WTC11 (cell line): ENCODE data around the gene EPB41. TPM values are rescaled to one million over a fixed set of nuclear protein-coding genes. Genes with fewer than 3 reads are reported as not detected.

Experiments
- ATAC-seq: fragments of 200-7000 bp; cut with Tn5 transposase; 2 replicates; pipeline ENCODE4 v1.10.0; 2021; ENCODE audit warnings: mild to moderate bottlenecking, moderate library complexity
- CTCF ChIA-PET: fragments of 300-600 bp; sonication (Branson Sonifier 250); formaldehyde crosslinking; loops from one replicate; lab custom pipeline; 2021; ENCODE audit warnings: antibody characterized with exemption; lab: Charles Lee
- POLR2A ChIA-PET: fragments of 350-600 bp; sonication (Branson Sonifier 250); formaldehyde crosslinking; loops from one replicate; lab custom pipeline; 2021; ENCODE audit warnings: antibody characterized with exemption; lab: Charles Lee
- DNase-seq: peaks from one replicate; pipeline ENCODE4 v3.0.0; 2021; ENCODE audit warnings: low spot score
- H3K27ac Mint-ChIP-seq: 2 replicates; pipeline ENCODE4 v1.8.0; 2021; ENCODE audit warnings: mixed read lengths
- H3K27me3 Mint-ChIP-seq: 2 replicates; pipeline ENCODE4 v1.8.0; 2021; ENCODE audit warnings: low read depth, mild to moderate bottlenecking, moderate library complexity, mixed read lengths
- H3K36me3 Mint-ChIP-seq: 2 replicates; pipeline ENCODE4 v1.8.0; 2021; ENCODE audit warnings: mixed read lengths
- H3K4me1 Mint-ChIP-seq: 2 replicates; pipeline ENCODE4 v1.8.0; 2022; ENCODE audit warnings: mixed read lengths
- H3K4me3 Mint-ChIP-seq: 2 replicates; pipeline ENCODE4 v1.8.0; 2021; ENCODE audit warnings: mild to moderate bottlenecking, moderate library complexity, mixed read lengths
- H3K9me3 Mint-ChIP-seq: 2 replicates; pipeline ENCODE4 v1.8.0; 2021; ENCODE audit warnings: mixed read lengths
- ETV6 ChIP-seq: sonication (generic); formaldehyde crosslinking; IDR thresholded peaks from 2 replicates; pipeline ENCODE4 v1.8.1; 2022; ENCODE audit warnings: mild to moderate bottlenecking, missing genetic modification reagents
- HMGA2 ChIP-seq: fragments of 250-450 bp; sonication (Bioruptor Pico); IDR thresholded peaks from 2 replicates; pipeline ENCODE4 v1.4.0; 2021; ENCODE audit warnings: mild to moderate bottlenecking, moderate library complexity
- JUN ChIP-seq: sonication (generic); formaldehyde crosslinking; IDR thresholded peaks from 2 replicates; pipeline ENCODE4 v1.8.0; 2023; ENCODE audit warnings: mild to moderate bottlenecking, missing genetic modification reagents
- KAT7 ChIP-seq: sonication (generic); formaldehyde crosslinking; IDR thresholded peaks from 2 replicates; pipeline ENCODE4 v1.8.1; 2023; ENCODE audit warnings: missing genetic modification reagents, mild to moderate bottlenecking, borderline replicate concordance
- NFATC4 ChIP-seq: fragments of 250-450 bp; sonication (Bioruptor Pico); IDR thresholded peaks from 2 replicates; pipeline ENCODE4 v1.9.0; 2021; ENCODE audit warnings: mild to moderate bottlenecking
- RORB ChIP-seq: fragments of 250-450 bp; sonication (Bioruptor Pico); IDR thresholded peaks from 2 replicates; pipeline ENCODE4 v1.9.0; 2021; ENCODE audit warnings: mild to moderate bottlenecking
- TEAD4 ChIP-seq: sonication (generic); formaldehyde crosslinking; IDR thresholded peaks from 2 replicates; pipeline ENCODE4 v1.8.0; 2022; ENCODE audit warnings: mild to moderate bottlenecking, missing genetic modification reagents
- ZNF263 ChIP-seq: sonication (generic); formaldehyde crosslinking; IDR thresholded peaks from 2 replicates; pipeline ENCODE4 v1.8.1; 2022; ENCODE audit warnings: low read depth, mild to moderate bottlenecking, moderate library complexity, missing genetic modification reagents
- ZNF317 ChIP-seq: sonication (generic); formaldehyde crosslinking; IDR thresholded peaks from 2 replicates; pipeline ENCODE4 v1.8.1; 2023; ENCODE audit warnings: low read depth, mild to moderate bottlenecking, moderate library complexity, missing genetic modification reagents, borderline replicate concordance
- total RNA-seq: library from RNA; stranded (reverse); gene quantifications from 3 replicates; pipeline ENCODE4 v1.2.3, GENCODE V29; 2021
- TF ChIP-seq, protein P1 (sequence below): fragments of 200-600 bp; IDR thresholded peaks from 2 replicates; pipeline ENCODE4 v1.8.0; 2022; ENCODE audit warnings: antibody characterized with exemption
- TF ChIP-seq, protein P2 (sequence below): sonication (generic); formaldehyde crosslinking; IDR thresholded peaks from 2 replicates; pipeline ENCODE4 v1.8.1; 2023; ENCODE audit warnings: mild to moderate bottlenecking, missing genetic modification reagents
- TF ChIP-seq, protein P3 (sequence below): fragments of 250-450 bp; sonication (Bioruptor Pico); IDR thresholded peaks from 2 replicates; pipeline ENCODE4 v1.9.0; 2021; ENCODE audit warnings: moderate library complexity, mild to moderate bottlenecking, inconsistent platforms, borderline replicate concordance
- TF ChIP-seq, protein P4 (sequence below): sonication (generic); formaldehyde crosslinking; IDR thresholded peaks from 2 replicates; pipeline ENCODE4 v1.8.0; 2022; ENCODE audit warnings: mild to moderate bottlenecking, missing genetic modification reagents
- TF ChIP-seq, protein P5 (sequence below): fragments of 250-450 bp; sonication (Bioruptor Pico); IDR thresholded peaks from 2 replicates; pipeline ENCODE4 v1.8.0; 2021; ENCODE audit warnings: mild to moderate bottlenecking
- TF ChIP-seq, protein P6 (sequence below): fragments of 250-450 bp; sonication (Bioruptor Pico); IDR thresholded peaks from 2 replicates; pipeline ENCODE4 v1.9.0; 2021; ENCODE audit warnings: mild to moderate bottlenecking
- TF ChIP-seq, protein P7 (sequence below): sonication (generic); formaldehyde crosslinking; IDR thresholded peaks from 2 replicates; pipeline ENCODE4 v1.8.1; 2022; ENCODE audit warnings: missing genetic modification reagents, borderline replicate concordance
- TF ChIP-seq, protein P8 (sequence below): fragments of 250-450 bp; sonication (Bioruptor Pico); conservative IDR thresholded peaks from 2 replicates; pipeline ENCODE4 v1.9.0; 2021; ENCODE audit warnings: mild to moderate bottlenecking
- TF ChIP-seq, protein P9 (sequence below): sonication (generic); formaldehyde crosslinking; IDR thresholded peaks from 2 replicates; pipeline ENCODE4 v1.8.0; 2022; ENCODE audit warnings: mild to moderate bottlenecking, missing genetic modification reagents

EPB41 gene
- total RNA-seq, 1 experiment from 2014 or later, result 85.0 TPM

DNA sequence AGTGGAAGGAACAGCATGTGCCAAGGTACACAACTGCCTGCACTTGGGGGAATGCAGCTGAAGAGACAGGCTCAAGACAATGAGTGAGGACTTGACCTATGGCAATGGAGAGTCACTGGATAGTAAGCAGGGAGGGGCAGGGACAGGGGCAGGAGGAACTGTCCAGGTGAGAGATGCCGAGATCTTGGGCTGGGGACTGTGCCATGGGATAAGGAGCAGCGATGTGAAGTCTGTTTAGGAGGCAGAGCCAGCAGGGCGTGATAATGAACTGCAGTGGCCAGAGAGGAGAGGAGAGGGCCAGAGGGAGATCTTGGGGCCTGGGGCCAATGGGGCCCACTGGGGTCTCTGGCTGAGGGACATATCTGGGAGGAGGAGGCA is 17.8 kb upstream of the EPB41 start (continued):
- TF ChIP-seq, protein P1, sequence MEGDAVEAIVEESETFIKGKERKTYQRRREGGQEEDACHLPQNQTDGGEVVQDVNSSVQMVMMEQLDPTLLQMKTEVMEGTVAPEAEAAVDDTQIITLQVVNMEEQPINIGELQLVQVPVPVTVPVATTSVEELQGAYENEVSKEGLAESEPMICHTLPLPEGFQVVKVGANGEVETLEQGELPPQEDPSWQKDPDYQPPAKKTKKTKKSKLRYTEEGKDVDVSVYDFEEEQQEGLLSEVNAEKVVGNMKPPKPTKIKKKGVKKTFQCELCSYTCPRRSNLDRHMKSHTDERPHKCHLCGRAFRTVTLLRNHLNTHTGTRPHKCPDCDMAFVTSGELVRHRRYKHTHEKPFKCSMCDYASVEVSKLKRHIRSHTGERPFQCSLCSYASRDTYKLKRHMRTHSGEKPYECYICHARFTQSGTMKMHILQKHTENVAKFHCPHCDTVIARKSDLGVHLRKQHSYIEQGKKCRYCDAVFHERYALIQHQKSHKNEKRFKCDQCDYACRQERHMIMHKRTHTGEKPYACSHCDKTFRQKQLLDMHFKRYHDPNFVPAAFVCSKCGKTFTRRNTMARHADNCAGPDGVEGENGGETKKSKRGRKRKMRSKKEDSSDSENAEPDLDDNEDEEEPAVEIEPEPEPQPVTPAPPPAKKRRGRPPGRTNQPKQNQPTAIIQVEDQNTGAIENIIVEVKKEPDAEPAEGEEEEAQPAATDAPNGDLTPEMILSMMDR, result no peak

DNA sequence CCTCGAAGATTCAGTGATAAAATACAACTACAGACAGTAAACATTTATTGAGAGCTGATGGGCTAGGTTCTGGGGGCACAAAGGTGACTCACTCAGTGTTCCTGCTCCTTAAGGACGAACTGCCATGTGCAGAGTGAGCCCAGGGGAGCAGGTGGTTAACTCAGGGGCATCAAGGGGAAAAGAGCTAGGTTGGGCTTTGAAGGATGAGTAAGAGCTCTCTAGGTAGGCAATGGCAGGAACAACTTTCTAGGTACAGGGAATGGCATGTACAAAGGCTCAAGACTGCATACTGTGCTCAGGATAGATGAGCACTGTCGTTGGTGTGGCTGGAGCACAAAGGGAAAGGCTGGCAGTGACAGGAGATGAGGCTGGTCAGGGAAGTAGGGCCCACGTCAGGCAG is 16.6 kb upstream of the EPB41 start:
- POLR2A ChIA-PET, result no interaction called here

More for the DNA sequence above, 16.6 kb upstream of the EPB41 start:
- no peaks in the 10 kb centered on the region for H3K27me3 Mint-ChIP-seq
- no peak for TF ChIP-seq RORB (CRISPR knock-in tag)
- TF ChIP-seq NFATC4, result no peak
- TF ChIP-seq, protein P2, sequence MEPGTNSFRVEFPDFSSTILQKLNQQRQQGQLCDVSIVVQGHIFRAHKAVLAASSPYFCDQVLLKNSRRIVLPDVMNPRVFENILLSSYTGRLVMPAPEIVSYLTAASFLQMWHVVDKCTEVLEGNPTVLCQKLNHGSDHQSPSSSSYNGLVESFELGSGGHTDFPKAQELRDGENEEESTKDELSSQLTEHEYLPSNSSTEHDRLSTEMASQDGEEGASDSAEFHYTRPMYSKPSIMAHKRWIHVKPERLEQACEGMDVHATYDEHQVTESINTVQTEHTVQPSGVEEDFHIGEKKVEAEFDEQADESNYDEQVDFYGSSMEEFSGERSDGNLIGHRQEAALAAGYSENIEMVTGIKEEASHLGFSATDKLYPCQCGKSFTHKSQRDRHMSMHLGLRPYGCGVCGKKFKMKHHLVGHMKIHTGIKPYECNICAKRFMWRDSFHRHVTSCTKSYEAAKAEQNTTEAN (CRISPR knock-in tag), result no peak
- TF ChIP-seq ZNF317, result no peak
- no peak for TF ChIP-seq JUN
- TF ChIP-seq, protein P3, sequence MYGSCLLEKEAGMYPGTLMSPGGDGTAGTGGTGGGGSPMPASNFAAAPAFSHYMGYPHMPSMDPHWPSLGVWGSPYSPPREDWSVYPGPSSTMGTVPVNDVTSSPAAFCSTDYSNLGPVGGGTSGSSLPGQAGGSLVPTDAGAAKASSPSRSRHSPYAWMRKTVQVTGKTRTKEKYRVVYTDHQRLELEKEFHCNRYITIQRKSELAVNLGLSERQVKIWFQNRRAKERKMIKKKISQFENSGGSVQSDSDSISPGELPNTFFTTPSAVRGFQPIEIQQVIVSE (CRISPR knock-in tag), result no peak
- no peak for TF ChIP-seq ETV6 (CRISPR knock-in tag)
- TF ChIP-seq HMGA2 (CRISPR knock-in tag), result no peak
- TF ChIP-seq KAT7 (CRISPR knock-in tag), result no peak
- TF ChIP-seq, protein P4, sequence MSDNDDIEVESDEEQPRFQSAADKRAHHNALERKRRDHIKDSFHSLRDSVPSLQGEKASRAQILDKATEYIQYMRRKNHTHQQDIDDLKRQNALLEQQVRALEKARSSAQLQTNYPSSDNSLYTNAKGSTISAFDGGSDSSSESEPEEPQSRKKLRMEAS, result no peak
- TF ChIP-seq, protein P5, sequence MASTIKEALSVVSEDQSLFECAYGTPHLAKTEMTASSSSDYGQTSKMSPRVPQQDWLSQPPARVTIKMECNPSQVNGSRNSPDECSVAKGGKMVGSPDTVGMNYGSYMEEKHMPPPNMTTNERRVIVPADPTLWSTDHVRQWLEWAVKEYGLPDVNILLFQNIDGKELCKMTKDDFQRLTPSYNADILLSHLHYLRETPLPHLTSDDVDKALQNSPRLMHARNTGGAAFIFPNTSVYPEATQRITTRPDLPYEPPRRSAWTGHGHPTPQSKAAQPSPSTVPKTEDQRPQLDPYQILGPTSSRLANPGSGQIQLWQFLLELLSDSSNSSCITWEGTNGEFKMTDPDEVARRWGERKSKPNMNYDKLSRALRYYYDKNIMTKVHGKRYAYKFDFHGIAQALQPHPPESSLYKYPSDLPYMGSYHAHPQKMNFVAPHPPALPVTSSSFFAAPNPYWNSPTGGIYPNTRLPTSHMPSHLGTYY, result no peak
- TF ChIP-seq, protein P6, sequence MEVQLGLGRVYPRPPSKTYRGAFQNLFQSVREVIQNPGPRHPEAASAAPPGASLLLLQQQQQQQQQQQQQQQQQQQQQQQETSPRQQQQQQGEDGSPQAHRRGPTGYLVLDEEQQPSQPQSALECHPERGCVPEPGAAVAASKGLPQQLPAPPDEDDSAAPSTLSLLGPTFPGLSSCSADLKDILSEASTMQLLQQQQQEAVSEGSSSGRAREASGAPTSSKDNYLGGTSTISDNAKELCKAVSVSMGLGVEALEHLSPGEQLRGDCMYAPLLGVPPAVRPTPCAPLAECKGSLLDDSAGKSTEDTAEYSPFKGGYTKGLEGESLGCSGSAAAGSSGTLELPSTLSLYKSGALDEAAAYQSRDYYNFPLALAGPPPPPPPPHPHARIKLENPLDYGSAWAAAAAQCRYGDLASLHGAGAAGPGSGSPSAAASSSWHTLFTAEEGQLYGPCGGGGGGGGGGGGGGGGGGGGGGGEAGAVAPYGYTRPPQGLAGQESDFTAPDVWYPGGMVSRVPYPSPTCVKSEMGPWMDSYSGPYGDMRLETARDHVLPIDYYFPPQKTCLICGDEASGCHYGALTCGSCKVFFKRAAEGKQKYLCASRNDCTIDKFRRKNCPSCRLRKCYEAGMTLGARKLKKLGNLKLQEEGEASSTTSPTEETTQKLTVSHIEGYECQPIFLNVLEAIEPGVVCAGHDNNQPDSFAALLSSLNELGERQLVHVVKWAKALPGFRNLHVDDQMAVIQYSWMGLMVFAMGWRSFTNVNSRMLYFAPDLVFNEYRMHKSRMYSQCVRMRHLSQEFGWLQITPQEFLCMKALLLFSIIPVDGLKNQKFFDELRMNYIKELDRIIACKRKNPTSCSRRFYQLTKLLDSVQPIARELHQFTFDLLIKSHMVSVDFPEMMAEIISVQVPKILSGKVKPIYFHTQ, result no peak
- TF ChIP-seq, protein P7, sequence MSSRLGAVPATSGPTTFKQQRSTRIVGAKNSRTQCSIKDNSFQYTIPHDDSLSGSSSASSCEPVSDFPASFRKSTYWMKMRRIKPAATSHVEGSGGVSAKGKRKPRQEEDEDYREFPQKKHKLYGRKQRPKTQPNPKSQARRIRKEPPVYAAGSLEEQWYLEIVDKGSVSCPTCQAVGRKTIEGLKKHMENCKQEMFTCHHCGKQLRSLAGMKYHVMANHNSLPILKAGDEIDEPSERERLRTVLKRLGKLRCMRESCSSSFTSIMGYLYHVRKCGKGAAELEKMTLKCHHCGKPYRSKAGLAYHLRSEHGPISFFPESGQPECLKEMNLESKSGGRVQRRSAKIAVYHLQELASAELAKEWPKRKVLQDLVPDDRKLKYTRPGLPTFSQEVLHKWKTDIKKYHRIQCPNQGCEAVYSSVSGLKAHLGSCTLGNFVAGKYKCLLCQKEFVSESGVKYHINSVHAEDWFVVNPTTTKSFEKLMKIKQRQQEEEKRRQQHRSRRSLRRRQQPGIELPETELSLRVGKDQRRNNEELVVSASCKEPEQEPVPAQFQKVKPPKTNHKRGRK, result no peak
- no peak for TF ChIP-seq TEAD4 (CRISPR knock-in tag)
- TF ChIP-seq, protein P8, sequence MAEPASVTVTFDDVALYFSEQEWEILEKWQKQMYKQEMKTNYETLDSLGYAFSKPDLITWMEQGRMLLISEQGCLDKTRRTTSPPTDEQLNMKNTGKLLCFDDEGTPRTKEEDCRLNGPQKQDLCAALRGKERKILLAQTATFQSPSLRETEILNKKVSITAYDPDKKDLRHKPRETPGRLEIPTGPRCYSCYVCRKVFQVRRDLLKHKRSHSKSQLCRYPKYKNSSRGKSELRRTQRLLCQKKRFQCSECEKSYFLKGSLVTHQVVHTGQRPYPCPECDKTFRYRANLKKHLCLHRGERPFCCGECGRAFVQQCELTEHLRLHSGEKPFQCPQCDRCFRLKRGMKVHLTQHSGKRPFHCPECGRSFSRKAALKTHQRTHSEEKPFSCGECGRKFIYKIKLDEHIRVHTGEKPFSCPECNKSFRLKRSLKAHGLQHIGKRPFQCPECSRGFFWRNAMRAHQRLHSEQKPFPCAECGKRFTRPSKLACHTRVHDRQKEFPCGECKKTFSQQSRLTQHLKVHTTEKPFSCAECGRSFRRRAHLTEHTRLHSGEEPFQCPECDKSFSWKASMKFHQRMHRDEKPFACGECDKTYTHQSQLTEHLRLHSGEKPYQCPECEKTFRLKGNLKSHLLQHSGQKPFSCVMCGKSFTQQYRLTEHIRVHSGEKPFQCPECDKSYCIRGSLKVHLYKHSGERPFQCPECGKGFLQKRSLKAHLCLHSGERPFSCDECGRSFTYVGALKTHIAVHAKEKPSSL (CRISPR knock-in tag), result no peak
- TF ChIP-seq ZNF263 (CRISPR knock-in tag), result no peak
- TF ChIP-seq, protein P9, sequence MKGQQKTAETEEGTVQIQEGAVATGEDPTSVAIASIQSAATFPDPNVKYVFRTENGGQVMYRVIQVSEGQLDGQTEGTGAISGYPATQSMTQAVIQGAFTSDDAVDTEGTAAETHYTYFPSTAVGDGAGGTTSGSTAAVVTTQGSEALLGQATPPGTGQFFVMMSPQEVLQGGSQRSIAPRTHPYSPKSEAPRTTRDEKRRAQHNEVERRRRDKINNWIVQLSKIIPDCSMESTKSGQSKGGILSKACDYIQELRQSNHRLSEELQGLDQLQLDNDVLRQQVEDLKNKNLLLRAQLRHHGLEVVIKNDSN (CRISPR knock-in tag), result no peak
- ATAC-seq, result no peak
- H3K4me1 Mint-ChIP-seq, result peaks cover 16% of the 10 kb centered on the region
- DNase-seq, result no peak
- H3K27ac Mint-ChIP-seq, result no peak overlapping the region
- CTCF ChIA-PET, result interaction anchor here (0.8 to 2.5 kb wide), 3 partner anchors 16 to 136 kb away, joined by 3 to 8 read pairs (median 4); no protein-coding TSS in a partner anchor
- H3K4me3 Mint-ChIP-seq, result no peak overlapping the region
- no peaks in the 10 kb centered on the region for H3K9me3 Mint-ChIP-seq
- H3K36me3 Mint-ChIP-seq, result no peaks in the 10 kb centered on the region
